ENCODE results near the gene PNMT.
A peak's percentile ranks its signal among the peaks of the same experiment; 100 is the strongest.

PNMT gene, protein sequence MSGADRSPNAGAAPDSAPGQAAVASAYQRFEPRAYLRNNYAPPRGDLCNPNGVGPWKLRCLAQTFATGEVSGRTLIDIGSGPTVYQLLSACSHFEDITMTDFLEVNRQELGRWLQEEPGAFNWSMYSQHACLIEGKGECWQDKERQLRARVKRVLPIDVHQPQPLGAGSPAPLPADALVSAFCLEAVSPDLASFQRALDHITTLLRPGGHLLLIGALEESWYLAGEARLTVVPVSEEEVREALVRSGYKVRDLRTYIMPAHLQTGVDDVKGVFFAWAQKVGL

DNA sequence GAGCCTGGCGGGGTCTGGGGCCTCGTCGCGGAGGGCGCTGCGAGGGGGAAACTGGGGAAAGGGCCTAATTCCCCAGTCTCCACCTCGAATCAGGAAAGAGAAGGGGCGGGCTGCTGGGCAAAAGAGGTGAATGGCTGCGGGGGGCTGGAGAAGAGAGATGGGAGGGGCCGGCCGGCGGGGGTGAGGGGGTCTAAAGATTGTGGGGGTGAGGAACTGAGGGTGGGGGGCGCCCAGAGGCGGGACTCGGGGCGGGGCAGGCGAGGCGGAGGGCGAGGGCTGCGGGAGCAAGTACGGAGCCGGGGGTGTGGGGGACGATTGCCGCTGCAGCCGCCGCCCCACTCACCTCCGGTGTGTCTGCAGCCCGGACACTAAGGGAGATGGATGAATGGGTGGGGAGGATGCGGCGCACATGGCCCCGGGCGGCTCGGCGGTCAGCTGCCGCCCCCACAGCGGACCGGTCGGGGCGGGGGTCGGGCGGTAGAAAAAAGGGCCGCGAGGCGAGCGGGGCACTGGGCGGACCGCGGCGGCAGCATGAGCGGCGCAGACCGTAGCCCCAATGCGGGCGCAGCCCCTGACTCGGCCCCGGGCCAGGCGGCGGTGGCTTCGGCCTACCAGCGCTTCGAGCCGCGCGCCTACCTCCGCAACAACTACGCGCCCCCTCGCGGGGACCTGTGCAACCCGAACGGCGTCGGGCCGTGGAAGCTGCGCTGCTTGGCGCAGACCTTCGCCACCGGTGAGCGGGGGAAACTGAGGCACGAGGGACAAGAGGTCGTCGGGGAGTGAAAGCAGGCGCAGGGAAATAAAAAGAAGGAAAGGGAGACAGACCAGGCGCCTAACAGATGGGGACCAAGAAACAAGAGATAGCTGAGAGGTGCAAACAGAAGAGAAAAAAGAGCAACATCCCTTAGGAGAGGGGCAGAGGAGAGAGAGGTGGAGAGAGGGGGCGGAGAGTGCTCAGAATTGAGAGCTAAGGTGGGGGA lies at the start of gene PNMT:
Gene PNMT, plus strand, starts transcription at position 509 of the 980 bp plus-strand sequence. Its CDS starts 23 bp downstream, at position 532.
- ChIA-PET CTCF (interaction anchor here (0.6 to 6.1 kb wide), 7 partner anchors 9 to 117 kb away, joined by 3 to 77 read pairs (median 5); partner anchors contain the start of gene MIEN1), POLR2A (interaction anchor here (0.8 to 1.4 kb wide), 7 partner anchors 9 to 62 kb away, joined by 3 to 6 read pairs (median 4); partner anchors contain the start of genes ERBB2, MIEN1 and PGAP3)
- peak; percentile 63; the same call in 1 of the 2 replicates for TF ChIP-seq L3MBTL2 (conservative IDR thresholded peaks at IDR 0.05)
- TF ChIP-seq ARNT (IDR thresholded peaks at IDR 0.05), result no peak
- peak; percentile 68 for DNase-seq (ENCODE audit: extremely low spot score)

DNA sequence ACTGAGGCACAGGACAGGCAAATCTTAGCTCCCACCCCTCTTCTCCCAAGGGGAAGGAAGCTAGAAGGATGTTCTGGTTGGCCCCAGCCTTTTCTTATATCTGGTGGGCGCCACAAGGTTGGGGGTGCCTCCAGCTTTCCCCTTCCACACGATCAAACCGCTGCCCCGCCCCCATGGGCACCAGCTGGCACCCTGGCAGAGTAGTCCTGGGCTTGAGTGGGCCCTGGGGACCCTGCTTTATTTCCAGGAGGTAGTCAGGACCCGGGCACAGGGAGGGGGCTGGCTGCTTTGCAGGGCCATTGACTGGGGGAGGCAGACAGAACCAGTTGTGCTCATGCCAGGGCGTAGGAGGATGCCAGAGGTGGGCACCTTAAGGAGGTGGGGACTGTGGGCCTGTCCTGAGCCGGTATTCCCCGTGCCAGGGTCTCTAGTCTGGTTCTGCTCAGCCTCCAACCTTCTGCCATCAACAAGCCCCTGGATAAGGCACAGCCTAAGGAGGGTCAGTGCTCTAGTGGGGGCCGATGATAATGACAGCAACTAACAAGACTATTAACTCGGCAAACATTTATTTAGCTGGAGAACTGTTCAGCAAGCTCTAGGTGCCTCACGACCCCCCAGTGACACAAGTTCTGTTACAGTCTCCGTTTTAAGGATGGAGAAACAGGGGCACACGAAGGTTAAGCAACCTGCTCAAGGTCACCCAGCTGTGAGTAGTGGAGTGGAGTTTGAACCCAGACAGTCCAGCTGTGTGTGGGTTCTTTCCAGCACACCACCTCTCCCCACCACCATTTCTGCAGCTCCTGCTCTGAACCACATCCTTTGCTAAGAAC lies 49.1 kb upstream of the PNMT start:
- ChIA-PET CTCF (interaction anchor here (0.9 to 7.6 kb wide), 4 partner anchors 14 to 455 kb away, joined by 3 to 80 read pairs (median 40); partner anchors contain the start of gene PNMT), POLR2A (interaction anchor here (1.0 to 1.6 kb wide), 6 partner anchors 14 to 419 kb away, joined by 3 to 4 read pairs (median 3); partner anchors contain the start of genes ERBB2 and RPL19)
- TF ChIP-seq FOXA1 (IDR thresholded peaks at IDR 0.05) (no peak), L3MBTL2 (conservative IDR thresholded peaks at IDR 0.05) (no peak), TARDBP (IDR thresholded peaks at IDR 0.05) (no peak), FOXM1 (IDR thresholded peaks at IDR 0.05; ENCODE audit: borderline replicate concordance) (no peak), SUZ12 (IDR thresholded peaks at IDR 0.05) (no peak), NFRKB (IDR thresholded peaks at IDR 0.05) (no peak), ELF4 (IDR thresholded peaks at IDR 0.05) (no peak)
- no peak for DNase-seq (ENCODE audit: extremely low spot score)

DNA sequence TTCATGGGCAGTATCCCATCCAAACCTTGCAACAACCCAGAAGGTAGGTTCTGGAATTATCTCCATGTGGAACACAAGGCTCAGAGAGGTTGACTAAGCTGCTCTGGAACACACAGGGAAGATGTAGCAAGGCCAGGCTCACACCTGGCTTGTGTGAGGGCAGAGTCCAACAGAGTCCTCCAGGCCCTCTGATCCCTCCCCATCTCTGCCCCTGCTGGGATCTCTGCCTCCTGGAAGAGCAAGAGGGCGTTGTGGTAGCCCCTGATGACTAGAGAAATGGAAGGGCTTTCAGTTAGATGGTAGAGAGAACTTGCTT lies 48.5 kb upstream of the PNMT start:
- CTCF ChIA-PET, result interaction anchor here (1.1 to 7.6 kb wide), 4 partner anchors 13 to 111 kb away, joined by 3 to 80 read pairs (median 40); partner anchors contain the start of gene PNMT
- POLR2A ChIA-PET, result interaction anchor here (1.0 kb wide), 1 partner anchor 420 kb away, joined by 3 read pairs; the partner anchor contains the start of gene RPL19
- DNase-seq (ENCODE audit: extremely low spot score), result no peak
- no peak for TF ChIP-seq FOXM1 (IDR thresholded peaks at IDR 0.05; ENCODE audit: borderline replicate concordance)
- no peak for TF ChIP-seq ARNT (IDR thresholded peaks at IDR 0.05)
- TF ChIP-seq TARDBP (IDR thresholded peaks at IDR 0.05), result no peak
- TF ChIP-seq NFRKB (IDR thresholded peaks at IDR 0.05), result no peak
- TF ChIP-seq BHLHE40 (IDR thresholded peaks at IDR 0.05; ENCODE audit: borderline replicate concordance), result no peak
- no peak for TF ChIP-seq L3MBTL2 (conservative IDR thresholded peaks at IDR 0.05)
- TF ChIP-seq, protein P1, sequence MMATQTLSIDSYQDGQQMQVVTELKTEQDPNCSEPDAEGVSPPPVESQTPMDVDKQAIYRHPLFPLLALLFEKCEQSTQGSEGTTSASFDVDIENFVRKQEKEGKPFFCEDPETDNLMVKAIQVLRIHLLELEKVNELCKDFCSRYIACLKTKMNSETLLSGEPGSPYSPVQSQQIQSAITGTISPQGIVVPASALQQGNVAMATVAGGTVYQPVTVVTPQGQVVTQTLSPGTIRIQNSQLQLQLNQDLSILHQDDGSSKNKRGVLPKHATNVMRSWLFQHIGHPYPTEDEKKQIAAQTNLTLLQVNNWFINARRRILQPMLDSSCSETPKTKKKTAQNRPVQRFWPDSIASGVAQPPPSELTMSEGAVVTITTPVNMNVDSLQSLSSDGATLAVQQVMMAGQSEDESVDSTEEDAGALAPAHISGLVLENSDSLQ (IDR thresholded peaks at IDR 0.05), result no peak
- no peak for TF ChIP-seq HDGF (IDR thresholded peaks at IDR 0.05; ENCODE audit: borderline replicate concordance)
- TF ChIP-seq FOXK2 (IDR thresholded peaks at IDR 0.05), result no peak
- no peak for TF ChIP-seq SUZ12 (IDR thresholded peaks at IDR 0.05)
- TF ChIP-seq LEF1 (IDR thresholded peaks at IDR 0.05; ENCODE audit: borderline replicate concordance), result no peak

- TF ChIP-seq, protein P1 (IDR thresholded peaks at IDR 0.05), result no peak
- no peak for TF ChIP-seq ELF4 (IDR thresholded peaks at IDR 0.05)
- DNase-seq (ENCODE audit: extremely low spot score), result peak; percentile 74
- ChIA-PET POLR2A (interaction anchor here (0.8 to 1.2 kb wide), 4 partner anchors 15 to 133 kb away, joined by 3 to 6 read pairs (median 4); partner anchors contain the start of genes ERBB2, PGAP3 and STARD3), CTCF (interaction anchor here (0.6 to 7.6 kb wide), 42 partner anchors 10 to 386 kb away, joined by 3 to 80 read pairs (median 5); partner anchors contain the start of genes ERBB2, FBXL20, MIEN1 and PGAP3)
Observed at GRCh38 chr17:39621523-39622379, 46.5 kb upstream of the PNMT start.

GRCh38 chr17:39622380-39623006 lies 45.8 kb upstream of the PNMT start:
- ChIA-PET POLR2A (interaction anchor here (1.2 kb wide), 1 partner anchor 133 kb away, joined by 5 read pairs; no protein-coding TSS in a partner anchor), CTCF (interaction anchor here (0.6 to 7.6 kb wide), 19 partner anchors 11 to 355 kb away, joined by 3 to 80 read pairs (median 6); partner anchors contain the start of genes ERBB2, MIEN1, PGAP3 and PNMT)

More at GRCh38 chr17:39622380-39623006, 45.8 kb upstream of the PNMT start:
- no peak for DNase-seq (ENCODE audit: extremely low spot score)
- no peak for TF ChIP-seq SUZ12 (IDR thresholded peaks at IDR 0.05)
- no peak for TF ChIP-seq ELF4 (IDR thresholded peaks at IDR 0.05)
- TF ChIP-seq FOXM1 (IDR thresholded peaks at IDR 0.05; ENCODE audit: borderline replicate concordance), result no peak
- TF ChIP-seq, protein P1 (IDR thresholded peaks at IDR 0.05), result no peak
- TF ChIP-seq TARDBP (IDR thresholded peaks at IDR 0.05), result no peak
- no peak for TF ChIP-seq LEF1 (IDR thresholded peaks at IDR 0.05; ENCODE audit: borderline replicate concordance)
- no peak for TF ChIP-seq HDGF (IDR thresholded peaks at IDR 0.05; ENCODE audit: borderline replicate concordance)
- TF ChIP-seq BHLHE40 (IDR thresholded peaks at IDR 0.05; ENCODE audit: borderline replicate concordance), result no peak
- no peak for TF ChIP-seq ARNT (IDR thresholded peaks at IDR 0.05)
- no peak for TF ChIP-seq CTBP1 (IDR thresholded peaks at IDR 0.05; ENCODE audit: borderline replicate concordance)
